Measurements from ENCODE around the gene EEF1G. TPM values are rescaled to one million over a fixed set of nuclear protein-coding genes. Genes with fewer than 3 reads are reported as not detected.

The EEF1G gene
- total RNA-seq, 1 donor from 2014 or later: 1,931 TPM

- Mint-ChIP-seq H3K4me1 (ENCODE audit: low read depth) (peaks cover 8% of the 10 kb centered on the region), H3K4me3 (ENCODE audit: low read depth) (peak overlapping the region; percentile 93), H3K9me3 (ENCODE audit: low read depth) (no peaks in the 10 kb centered on the region), H3K36me3 (ENCODE audit: insufficient read depth) (peaks cover 2% of the 10 kb centered on the region), H3K27ac (no peak overlapping the region), H3K27me3 (no peaks in the 10 kb centered on the region)
- TF ChIP-seq, protein P1, sequence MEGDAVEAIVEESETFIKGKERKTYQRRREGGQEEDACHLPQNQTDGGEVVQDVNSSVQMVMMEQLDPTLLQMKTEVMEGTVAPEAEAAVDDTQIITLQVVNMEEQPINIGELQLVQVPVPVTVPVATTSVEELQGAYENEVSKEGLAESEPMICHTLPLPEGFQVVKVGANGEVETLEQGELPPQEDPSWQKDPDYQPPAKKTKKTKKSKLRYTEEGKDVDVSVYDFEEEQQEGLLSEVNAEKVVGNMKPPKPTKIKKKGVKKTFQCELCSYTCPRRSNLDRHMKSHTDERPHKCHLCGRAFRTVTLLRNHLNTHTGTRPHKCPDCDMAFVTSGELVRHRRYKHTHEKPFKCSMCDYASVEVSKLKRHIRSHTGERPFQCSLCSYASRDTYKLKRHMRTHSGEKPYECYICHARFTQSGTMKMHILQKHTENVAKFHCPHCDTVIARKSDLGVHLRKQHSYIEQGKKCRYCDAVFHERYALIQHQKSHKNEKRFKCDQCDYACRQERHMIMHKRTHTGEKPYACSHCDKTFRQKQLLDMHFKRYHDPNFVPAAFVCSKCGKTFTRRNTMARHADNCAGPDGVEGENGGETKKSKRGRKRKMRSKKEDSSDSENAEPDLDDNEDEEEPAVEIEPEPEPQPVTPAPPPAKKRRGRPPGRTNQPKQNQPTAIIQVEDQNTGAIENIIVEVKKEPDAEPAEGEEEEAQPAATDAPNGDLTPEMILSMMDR (IDR thresholded peaks at IDR 0.05; ENCODE audit: unreplicated experiment): no peak
- no peak for DNase-seq (ENCODE audit: low spot score, unreplicated experiment)
These were observed 37.4 kb upstream of the EEF1G start for GRCh38 chr11:62610814-62611704.

DNA sequence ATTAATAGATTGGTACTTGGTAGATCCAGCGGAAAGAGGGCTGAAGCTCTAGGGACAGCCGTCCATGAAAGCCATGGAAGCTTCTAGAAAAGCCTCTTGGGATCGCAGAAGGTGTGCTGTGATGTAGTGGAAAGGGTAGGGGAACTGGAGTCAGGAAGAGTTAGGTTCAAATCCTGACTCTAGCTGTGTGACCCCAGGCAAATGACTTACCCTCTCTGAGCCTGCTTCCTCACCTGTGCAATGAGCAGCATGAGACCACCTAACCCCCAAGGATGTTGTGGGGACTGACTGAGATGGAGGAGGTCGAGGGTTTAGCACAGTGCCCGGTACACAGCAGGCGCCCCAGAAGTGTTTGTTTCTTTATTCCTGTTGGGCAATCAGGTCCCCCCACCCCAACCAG lies 36.7 kb upstream of the EEF1G start:
- Mint-ChIP-seq H3K36me3 (ENCODE audit: insufficient read depth) (peaks cover 2% of the 10 kb centered on the region), H3K9me3 (ENCODE audit: low read depth) (no peaks in the 10 kb centered on the region), H3K27ac (no peak overlapping the region), H3K4me3 (ENCODE audit: low read depth) (peak overlapping the region; percentile 52), H3K4me1 (ENCODE audit: low read depth) (peaks cover 8% of the 10 kb centered on the region), H3K27me3 (no peaks in the 10 kb centered on the region)
- TF ChIP-seq, protein P1 (IDR thresholded peaks at IDR 0.05; ENCODE audit: unreplicated experiment): no peak
- no peak for DNase-seq (ENCODE audit: low spot score, unreplicated experiment)

DNA sequence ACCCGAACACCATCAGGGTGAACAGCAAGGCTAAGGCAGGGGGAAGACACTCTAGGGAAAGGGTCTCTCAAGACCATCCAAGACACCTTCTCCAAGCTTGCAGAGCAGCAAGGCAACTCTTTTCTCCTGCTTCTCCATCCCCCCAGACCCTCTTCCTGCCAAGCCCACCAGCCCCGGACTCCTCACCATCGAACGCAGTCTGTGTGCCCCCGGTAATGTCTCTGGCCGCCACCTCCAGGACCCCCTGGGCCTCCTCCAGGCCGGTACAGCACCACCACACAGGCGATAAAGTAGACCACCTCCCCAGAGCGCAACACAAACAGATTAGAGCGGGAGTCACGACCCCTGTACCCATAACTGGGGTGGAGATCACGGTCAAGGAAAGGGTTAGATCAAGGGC lies 35.1 kb upstream of the EEF1G start:
- H3K9me3 Mint-ChIP-seq (ENCODE audit: low read depth): no peaks in the 10 kb centered on the region
- no peak for DNase-seq (ENCODE audit: low spot score, unreplicated experiment)
- TF ChIP-seq, protein P1 (IDR thresholded peaks at IDR 0.05; ENCODE audit: unreplicated experiment): no peak
- peaks cover 19% of the 10 kb centered on the region for H3K4me1 Mint-ChIP-seq (ENCODE audit: low read depth)
- no peak overlapping the region for H3K27ac Mint-ChIP-seq
- peaks cover 4% of the 10 kb centered on the region for H3K27me3 Mint-ChIP-seq
- peaks cover 4% of the 10 kb centered on the region for H3K36me3 Mint-ChIP-seq (ENCODE audit: insufficient read depth)
- H3K4me3 Mint-ChIP-seq (ENCODE audit: low read depth): no peak overlapping the region

DNA sequence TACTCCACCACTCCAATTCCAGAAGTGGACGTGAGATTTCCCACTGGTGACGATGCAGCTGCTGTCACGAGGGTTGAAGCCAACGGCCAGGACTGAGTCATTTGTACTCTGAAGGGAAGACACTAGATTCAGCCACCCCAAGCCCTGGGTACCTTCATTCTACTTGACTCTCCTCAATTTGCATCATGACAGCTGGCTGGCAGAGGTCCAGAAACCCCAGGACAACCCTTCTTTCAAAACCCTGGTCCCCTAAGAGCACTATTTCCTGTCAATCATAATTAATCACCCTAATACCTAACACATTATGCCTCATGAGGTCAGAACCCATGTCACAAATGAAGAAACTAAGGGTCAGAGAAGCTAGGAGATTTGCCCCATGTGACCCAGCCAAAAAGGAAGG lies 34.0 kb upstream of the EEF1G start:
- peaks cover 14% of the 10 kb centered on the region for H3K27me3 Mint-ChIP-seq
- H3K36me3 Mint-ChIP-seq (ENCODE audit: insufficient read depth): peaks cover 8% of the 10 kb centered on the region
- peaks cover 24% of the 10 kb centered on the region for H3K4me1 Mint-ChIP-seq (ENCODE audit: low read depth)
- no peak overlapping the region for H3K4me3 Mint-ChIP-seq (ENCODE audit: low read depth)
- H3K9me3 Mint-ChIP-seq (ENCODE audit: low read depth): no peaks in the 10 kb centered on the region
- no peak for DNase-seq (ENCODE audit: low spot score, unreplicated experiment)
- no peak overlapping the region for H3K27ac Mint-ChIP-seq
- TF ChIP-seq, protein P1 (IDR thresholded peaks at IDR 0.05; ENCODE audit: unreplicated experiment): no peak

DNA sequence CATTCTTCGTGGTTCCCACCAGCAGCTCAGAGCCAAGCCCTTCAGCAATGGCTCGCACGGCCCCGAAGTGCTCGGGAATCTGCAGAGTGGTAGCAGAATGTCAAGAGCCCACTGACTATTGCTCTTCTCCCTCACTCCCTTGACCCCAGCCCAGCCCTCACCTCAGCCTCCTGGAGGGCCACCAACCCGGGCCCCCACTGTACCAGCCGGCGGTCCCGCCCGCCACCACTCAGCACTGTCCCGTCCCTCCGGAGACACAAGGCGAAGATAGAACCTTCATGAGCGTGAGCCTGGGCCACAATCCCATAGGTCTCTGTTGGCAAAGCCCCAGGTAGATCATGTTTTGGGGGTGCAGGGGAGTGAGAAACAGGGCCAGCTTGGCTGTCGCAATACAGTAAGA lies 32.2 kb upstream of the EEF1G start:
- Mint-ChIP-seq H3K4me3 (ENCODE audit: low read depth) (no peak overlapping the region), H3K27ac (no peak overlapping the region)
- TF ChIP-seq, protein P1 (IDR thresholded peaks at IDR 0.05; ENCODE audit: unreplicated experiment): no peak

More for the DNA sequence above, 32.2 kb upstream of the EEF1G start:
- Mint-ChIP-seq H3K36me3 (ENCODE audit: insufficient read depth) (peaks cover 8% of the 10 kb centered on the region), H3K4me1 (ENCODE audit: low read depth) (peaks cover 22% of the 10 kb centered on the region), H3K9me3 (ENCODE audit: low read depth) (no peaks in the 10 kb centered on the region), H3K27me3 (peaks cover 19% of the 10 kb centered on the region)
- no peak for DNase-seq (ENCODE audit: low spot score, unreplicated experiment)
